GM19452 (cell line): ENCODE data around the gene COL6A3.

ENCODE experiments used
- ATAC-seq: cut with Tn5 transposase; IDR thresholded peaks from one replicate; pipeline ENCODE4 v1.9.1; 2021; ENCODE audit not compliant: unreplicated experiment

COL6A3 gene

GRCh38 chr2:237351046-237351445 is 62.9 kb downstream of the COL6A3 start:
- ATAC-seq, result no peak

- no peak for ATAC-seq
Observed at GRCh38 chr2:237350597-237350996, 63.4 kb downstream of the COL6A3 start.

GRCh38 chr2:237350070-237350469 is 63.9 kb downstream of the COL6A3 start:
- ATAC-seq, result no peak

GRCh38 chr2:237348281-237348865 is 65.6 kb downstream of the COL6A3 start:
- ATAC-seq, result no peak

GRCh38 chr2:237345891-237346640 is 67.9 kb downstream of the COL6A3 start:
- no peak for ATAC-seq

GRCh38 chr2:237345411-237345810 is 68.6 kb downstream of the COL6A3 start:
- ATAC-seq, result no peak

GRCh38 chr2:237344942-237345341 is 69.0 kb downstream of the COL6A3 start:
- ATAC-seq, result no peak

- ATAC-seq, result no peak
Observed at GRCh38 chr2:237343993-237344392, 70.0 kb downstream of the COL6A3 start.

- no peak for ATAC-seq
Observed at GRCh38 chr2:237341872-237342271, 72.1 kb downstream of the COL6A3 start.

- no peak for ATAC-seq
Observed at GRCh38 chr2:237337586-237337985, 76.4 kb downstream of the COL6A3 start.

- no peak for ATAC-seq
Observed at GRCh38 chr2:237336131-237336530, 77.8 kb downstream of the COL6A3 start.

GRCh38 chr2:237333748-237334147 is 80.2 kb downstream of the COL6A3 start:
- ATAC-seq, result no peak

GRCh38 chr2:237330541-237330940 is 83.4 kb downstream of the COL6A3 start:
- no peak for ATAC-seq

- no peak for ATAC-seq
Observed at GRCh38 chr2:237327175-237327950, 86.6 kb downstream of the COL6A3 start.

- no peak for ATAC-seq
Observed at GRCh38 chr2:237326266-237327171, 87.4 kb downstream of the COL6A3 start.

- ATAC-seq, result no peak
Observed at GRCh38 chr2:237324837-237325236, 89.1 kb downstream of the COL6A3 start.

GRCh38 chr2:237324405-237324831 is 89.5 kb downstream of the COL6A3 start:
- no peak for ATAC-seq

- no peak for ATAC-seq
Observed at GRCh38 chr2:237323656-237324055, 90.3 kb downstream of the COL6A3 start.

- ATAC-seq, result no peak
Observed at GRCh38 chr2:237322564-237322963, 91.4 kb downstream of the COL6A3 start.

GRCh38 chr2:237321746-237322145 is 92.2 kb downstream of the COL6A3 start:
- ATAC-seq, result no peak
